Transverse colon (tissue), 4 donors: Measurements from ENCODE around the gene IPO8. TPM values are rescaled to one million over a fixed set of nuclear protein-coding genes. Genes with fewer than 3 reads are reported as not detected.

Experiments
- DNase-seq: peaks from one replicate; pipeline ENCODE4 v3.0.0-alpha.2; 2019
- H3K27ac ChIP-seq, 4 donors: fragments of 200-600 bp; sonication (generic); 2 replicates each; pipeline ENCODE4 v1.5.1; 2016 to 2018; ENCODE audit warnings: inconsistent platforms in 4 of 4
- H3K27me3 ChIP-seq: fragments of 200-600 bp; sonication (generic); 2 replicates; pipeline ENCODE4 v1.5.1; 2017; ENCODE audit warnings: inconsistent platforms
- H3K36me3 ChIP-seq, 4 donors: fragments of 200-600 bp; sonication (generic); 2 replicates each; pipeline ENCODE4 v1.5.1; 2017 to 2019; ENCODE audit warnings: inconsistent platforms in 4 of 4
- H3K4me1 ChIP-seq, 4 donors: fragments of 200-600 bp; sonication (generic); 2 replicates each; pipeline ENCODE4 v1.5.1; 2017 to 2020; ENCODE audit warnings: inconsistent platforms in 4 of 4
- H3K4me3 ChIP-seq, 4 donors: fragments of 200-600 bp; sonication (generic); 1 replicate in 1 of 4; 2 replicates in 3 of 4; pipeline versions ENCODE4 v1.5.1 to v1.6.1; 2017 to 2019; ENCODE audit warnings: inconsistent platforms in 4 of 4
- H3K9me3 ChIP-seq, 2 donors: fragments of 200-600 bp; sonication (generic); 2 replicates each; pipeline ENCODE4 v1.5.1; 2017 to 2019; ENCODE audit warnings: inconsistent platforms in 2 of 2
- EP300 ChIP-seq: sonication (generic); formaldehyde crosslinking; IDR thresholded peaks from one replicate; pipeline ENCODE4 v1.6.1; 2017; ENCODE audit warnings: antibody characterized with exemption, low read depth
- POLR2A ChIP-seq: fragments of 450-650 bp; IDR thresholded peaks from one replicate; pipeline ENCODE4 v1.6.1; 2016; ENCODE audit warnings: antibody characterized with exemption, mild to moderate bottlenecking, moderate library complexity
- POLR2AphosphoS5 ChIP-seq, 3 donors: sonication (generic); formaldehyde crosslinking; IDR thresholded peaks; one replicate each; pipeline ENCODE4 v1.6.1; 2016; ENCODE audit warnings: antibody characterized with exemption in 3 of 3
- WGBS, 2 donors: methylation state at CpG; one replicate each; pipeline ENCODE4 v1.1.5; 2018; ENCODE audit warnings: low coverage in 1 of 2; 5-methylcytosine and 5-hydroxymethylcytosine counted together
- in situ Hi-C, 4 donors: fragments of 200-750 bp; cut with MboI; loops; one replicate each; pipeline versions ENCODE4 v1.15.0 to v1.15.1; 2017; ENCODE audit warnings: low sequenced_read_pairs in 3 of 4, low pct_ligation_motif_present in 1 of 4, low pct_unique_long_range_greater_than_20kb in 1 of 4
- intact Hi-C: fragments of 100-400 bp; cut with DNase I; formaldehyde crosslinking; loops from one replicate; pipeline ENCODE4 v1.15.1; 2023; ENCODE audit warnings: low total_unique reads
- total RNA-seq, 4 donors: library from RNA; depleted of rRNA; stranded (reverse); fragments of >200 nt; gene quantifications; one replicate each; pipeline ENCODE4 v1.1.0, GENCODE V29; 2016
- TF ChIP-seq, protein P1 (sequence below), 5 experiments: fragments of 200-600 bp in 3 of 5; fragments of 450-650 bp in 2 of 5; sonication (generic) in 3 of 5; IDR thresholded peaks; 1 replicate in 2 of 5; 2 replicates in 3 of 5; pipeline ENCODE4 v1.5.1; 2016 to 2017; ENCODE audit warnings: antibody characterized with exemption in 5 of 5, inconsistent platforms in 3 of 5, mild to moderate bottlenecking in 2 of 5, moderate library complexity in 1 of 5

The IPO8 gene
- total RNA-seq, 4 donors from 2014 or later = 35.2 to 73.9 (median 62.6) TPM

- Histone ChIP-seq H3K4me1 (no peaks in the 10 kb centered on the region), H3K27ac (no peak overlapping the region), H3K4me3 (no peak overlapping the region), H3K27me3 (no peaks in the 10 kb centered on the region), H3K9me3 (no peaks in the 10 kb centered on the region), H3K36me3 (no peaks in the 10 kb centered on the region)
- in situ Hi-C loops (no loop called here), intact Hi-C loops (no loop called here)
- TF ChIP-seq POLR2A = no peak
- DNase-seq = no peak
- whole genome bisulfite sequencing, 2 donors = 88% methylated on average over 1 of the region's 1 CpG
These were observed 112.7 kb downstream of the IPO8 start for GRCh38 chr12:30582943-30583342.

- 59 to 71% methylated on average over 2 of the region's 2 CpGs for WGBS, 2 donors
- intact Hi-C loops (no loop called here), in situ Hi-C loops (no loop called here)
- Histone ChIP-seq H3K9me3 (no peaks in the 10 kb centered on the region), H3K27me3 (no peaks in the 10 kb centered on the region), H3K4me3 (no peak overlapping the region), H3K27ac (no peak overlapping the region), H3K4me1 (no peaks in the 10 kb centered on the region), H3K36me3 (no peaks in the 10 kb centered on the region)
- DNase-seq = no peak
- TF ChIP-seq EP300 (no peak), POLR2A (no peak), POLR2AphosphoS5 (IDR thresholded peaks at IDR 0.05) (no peak)
- TF ChIP-seq, protein P1, sequence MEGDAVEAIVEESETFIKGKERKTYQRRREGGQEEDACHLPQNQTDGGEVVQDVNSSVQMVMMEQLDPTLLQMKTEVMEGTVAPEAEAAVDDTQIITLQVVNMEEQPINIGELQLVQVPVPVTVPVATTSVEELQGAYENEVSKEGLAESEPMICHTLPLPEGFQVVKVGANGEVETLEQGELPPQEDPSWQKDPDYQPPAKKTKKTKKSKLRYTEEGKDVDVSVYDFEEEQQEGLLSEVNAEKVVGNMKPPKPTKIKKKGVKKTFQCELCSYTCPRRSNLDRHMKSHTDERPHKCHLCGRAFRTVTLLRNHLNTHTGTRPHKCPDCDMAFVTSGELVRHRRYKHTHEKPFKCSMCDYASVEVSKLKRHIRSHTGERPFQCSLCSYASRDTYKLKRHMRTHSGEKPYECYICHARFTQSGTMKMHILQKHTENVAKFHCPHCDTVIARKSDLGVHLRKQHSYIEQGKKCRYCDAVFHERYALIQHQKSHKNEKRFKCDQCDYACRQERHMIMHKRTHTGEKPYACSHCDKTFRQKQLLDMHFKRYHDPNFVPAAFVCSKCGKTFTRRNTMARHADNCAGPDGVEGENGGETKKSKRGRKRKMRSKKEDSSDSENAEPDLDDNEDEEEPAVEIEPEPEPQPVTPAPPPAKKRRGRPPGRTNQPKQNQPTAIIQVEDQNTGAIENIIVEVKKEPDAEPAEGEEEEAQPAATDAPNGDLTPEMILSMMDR (IDR thresholded peaks at IDR 0.05) = no peak
These were observed 115.3 kb downstream of the IPO8 start for GRCh38 chr12:30580344-30580743.

Other genes with a start within 250 kb of the IPO8 start
- 100 to 1,000 TPM in 1 of 4 donors, 10 to 100 TPM in 3; 24.7 to 322 (median 42.5) TPM for gene CAPRIN2, start 59.1 kb upstream of the IPO8 start, total RNA-seq
- 1 to 10 TPM; 1.5 to 3.0 (median 2.9) TPM for gene TSPAN11, start 230.9 kb upstream of the IPO8 start, total RNA-seq